Activated CD4-positive, alpha-beta T cell treated with anti-CD3 and anti-CD28 coated beads, Interleukin-10, Interleukin-2, amounts not matched to agents 100 ng/mL and 50 ng/mL, durations not matched to agents 16 hours and 8 hours (primary cell): ENCODE results near the gene HSPB7.
"Not testable (repeated sequence)": the region's sequence is repeated elsewhere in the genome, so short reads cannot be mapped to it uniquely, and the experiment has no call there.

ENCODE experiments used
- DNase-seq: peaks from one replicate; pipeline ENCODE4 v3.0.0-alpha.2; 2020

HSPB7 gene

DNA sequence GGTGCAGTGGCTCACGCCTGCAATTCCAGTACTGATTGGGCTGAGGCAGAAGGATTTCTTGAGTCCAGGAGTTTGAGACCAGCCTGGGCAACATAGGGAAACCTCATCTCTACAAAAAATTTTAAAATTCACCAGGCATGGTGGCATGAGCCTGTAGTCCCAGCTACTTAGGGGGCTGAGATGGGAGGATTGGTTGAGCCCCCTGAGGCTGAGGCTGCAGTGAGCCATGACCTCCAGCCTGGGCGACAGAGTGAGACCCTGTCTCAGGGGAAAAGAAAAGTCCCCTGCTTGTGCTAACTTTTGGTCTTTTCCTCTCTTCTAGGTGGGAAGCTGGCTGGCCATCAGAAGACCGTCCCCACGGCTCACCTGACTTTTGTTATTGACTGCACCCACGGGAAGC, 12.2 kb downstream of the HSPB7 start:
- DNase-seq = no peak

DNA sequence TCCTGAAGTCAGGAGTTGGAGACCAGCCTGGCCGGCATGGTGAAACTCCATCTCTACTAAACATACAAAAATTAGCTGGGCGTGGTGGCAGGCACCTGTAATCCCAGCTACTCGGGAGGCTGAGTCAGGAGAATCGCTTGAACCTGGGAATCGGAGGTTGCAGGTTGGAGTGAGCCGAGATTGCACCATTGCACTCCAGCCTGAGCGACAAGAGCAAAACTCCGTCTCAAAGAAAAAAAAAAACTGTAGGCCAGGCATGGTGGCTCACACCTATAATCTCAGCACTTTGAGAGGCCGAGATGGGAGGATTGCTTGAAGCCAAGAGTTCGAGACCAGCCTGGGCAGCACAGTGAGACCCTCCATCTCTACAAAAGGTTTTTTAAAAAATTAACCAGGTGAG, 16.6 kb downstream of the HSPB7 start:
- DNase-seq = not testable (repeated sequence)

DNA sequence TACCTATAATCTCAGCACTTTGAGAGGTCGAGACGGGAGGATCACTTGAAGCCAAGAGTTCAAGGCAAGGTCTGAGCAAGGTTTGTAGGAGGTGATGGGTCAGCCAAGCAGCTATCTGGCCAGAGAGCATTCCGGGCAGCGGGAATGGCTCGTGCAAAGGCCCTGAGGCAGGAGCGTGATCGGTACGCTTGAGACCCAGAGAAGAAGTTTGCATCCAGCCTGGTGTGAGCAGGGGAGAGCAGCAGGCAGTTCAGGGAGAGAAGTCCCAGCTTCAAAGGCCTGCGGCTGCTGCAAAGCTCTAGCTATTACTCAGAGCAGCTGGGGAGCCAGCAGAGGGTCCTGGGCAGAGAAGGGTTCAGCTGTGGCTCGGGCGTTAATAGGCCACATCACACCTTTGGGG, 18.9 kb downstream of the HSPB7 start:
- no peak for DNase-seq

DNA sequence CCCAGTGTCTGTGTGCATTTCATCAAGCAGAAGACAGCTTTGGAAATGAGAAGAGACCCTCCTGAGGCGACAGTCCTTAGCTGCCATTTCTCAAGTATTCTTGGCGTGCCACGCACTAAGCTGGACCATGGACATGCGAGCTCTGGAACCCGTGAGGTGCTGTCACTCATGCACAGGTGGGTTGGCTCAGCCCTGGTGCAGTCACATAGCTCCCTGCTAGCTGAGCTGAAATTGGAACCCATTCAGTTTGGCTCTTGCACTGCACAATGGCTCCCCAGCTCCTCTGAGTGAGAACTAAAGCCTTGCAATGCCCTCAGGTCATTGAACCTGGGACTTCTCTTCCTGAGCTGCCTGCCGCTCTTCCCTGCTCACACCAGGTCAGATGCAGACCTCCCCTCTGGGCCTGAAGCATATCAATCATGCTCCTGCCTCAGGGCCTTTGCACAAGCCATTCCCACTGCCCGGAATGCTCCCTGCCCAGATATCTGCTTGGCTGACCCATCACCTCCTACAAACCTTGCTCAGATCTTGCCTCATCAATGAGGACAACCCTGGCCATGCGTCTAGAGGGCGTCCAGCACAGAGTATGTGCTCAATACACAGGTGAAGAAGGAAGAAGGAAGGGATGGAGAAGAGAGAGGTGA, 20.1 kb downstream of the HSPB7 start:
- DNase-seq = no peak

DNA sequence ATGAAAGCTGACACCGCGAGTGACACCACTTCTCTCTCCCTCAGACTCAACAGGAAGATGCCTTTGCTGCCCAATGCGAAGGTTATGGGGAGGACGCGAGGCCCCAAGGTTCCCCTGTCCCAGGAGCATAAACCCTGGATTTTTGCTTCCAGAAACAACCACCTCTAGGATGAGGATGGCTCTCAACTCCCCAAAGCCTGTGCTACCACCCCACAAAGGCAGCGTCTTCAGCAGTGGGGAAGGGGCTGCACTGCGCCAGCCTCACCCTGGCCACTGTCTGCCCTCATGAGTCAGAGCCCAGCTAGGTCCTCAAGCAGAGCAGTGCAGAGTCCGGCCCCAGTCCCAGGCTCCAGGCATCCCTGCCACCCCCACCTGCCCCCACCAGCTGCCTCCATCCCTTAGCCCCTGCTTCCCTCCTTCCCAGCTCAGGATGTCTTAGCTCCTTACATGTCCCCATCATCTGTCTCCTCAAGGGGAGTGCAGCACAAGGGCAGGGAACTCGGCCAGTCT, 20.7 kb downstream of the HSPB7 start:
- no peak for DNase-seq

DNA sequence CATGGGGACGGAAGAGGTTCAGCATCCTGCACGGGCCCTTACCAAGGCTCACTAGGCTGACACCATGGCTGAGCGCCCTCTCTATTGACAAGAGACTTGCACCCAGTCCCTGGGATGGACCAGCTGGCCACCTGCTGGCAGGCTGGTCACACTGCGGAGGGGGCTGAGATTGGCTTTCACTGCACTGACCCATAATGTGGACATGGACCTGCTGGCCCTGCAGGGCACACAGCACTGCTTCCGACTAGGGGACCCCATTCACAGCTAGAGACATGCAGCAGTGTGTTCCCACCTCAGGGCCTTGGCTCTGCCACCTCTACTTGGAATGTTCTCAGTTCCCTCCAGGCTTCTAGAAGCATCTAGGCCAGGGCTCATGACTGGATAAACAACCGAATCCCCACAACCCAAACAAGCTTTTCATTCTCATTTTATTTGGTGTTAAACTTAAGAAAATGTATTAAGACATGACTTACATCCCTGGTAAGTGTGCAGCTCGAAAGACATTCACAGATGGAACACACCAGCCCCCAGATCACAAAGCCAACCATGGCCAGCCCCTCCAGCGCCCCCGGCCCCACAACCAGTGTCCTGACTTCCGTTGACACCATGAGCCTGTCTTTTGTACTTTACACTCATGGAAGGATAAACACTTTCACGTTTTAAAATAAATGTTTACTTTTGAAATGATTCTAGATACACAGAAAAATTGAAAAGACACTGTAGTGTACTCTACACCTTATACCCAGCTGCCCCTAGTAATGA, 23.1 kb downstream of the HSPB7 start:
- peak; percentile 55 for DNase-seq

DNA sequence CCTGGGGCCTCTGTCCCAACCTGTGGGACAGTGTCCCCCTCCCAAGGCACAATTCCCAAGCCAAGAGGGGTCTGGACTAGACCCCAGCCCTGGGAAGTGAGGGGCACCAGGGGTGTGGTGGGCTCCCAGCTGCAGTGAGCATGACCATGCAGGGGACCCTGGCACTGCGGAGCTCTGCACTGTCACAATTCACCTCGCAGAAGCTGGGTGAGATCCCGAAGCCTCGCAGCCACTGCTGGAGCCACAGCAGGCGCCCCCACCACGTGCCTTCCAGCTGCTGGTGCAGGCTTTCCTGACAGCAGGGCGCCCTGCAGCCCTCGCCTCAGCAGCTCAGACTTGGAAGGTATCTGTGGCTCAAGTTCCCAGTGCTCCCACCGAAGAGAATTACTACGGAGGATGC, 23.8 kb downstream of the HSPB7 start:
- DNase-seq = no peak

DNA sequence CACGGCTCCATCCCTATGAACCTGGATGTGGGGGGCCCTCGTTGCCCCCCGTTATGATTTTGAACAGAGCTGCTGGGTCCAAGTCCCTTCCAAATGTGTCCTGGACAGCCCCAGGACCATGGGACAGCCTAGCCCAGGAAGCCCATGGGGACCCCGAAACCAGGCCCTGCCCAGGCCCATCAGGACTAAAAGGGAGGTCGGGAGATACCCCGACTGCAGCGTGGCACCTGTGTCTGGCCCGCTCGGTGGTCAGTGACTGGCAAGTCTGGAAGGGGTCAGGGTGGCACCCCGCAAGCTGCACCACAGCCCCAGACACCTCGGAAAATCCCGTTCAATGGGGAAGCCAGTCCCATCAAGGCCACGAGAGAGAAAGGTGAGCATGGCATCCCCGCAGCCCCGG, 24.2 kb downstream of the HSPB7 start:
- no peak for DNase-seq

DNA sequence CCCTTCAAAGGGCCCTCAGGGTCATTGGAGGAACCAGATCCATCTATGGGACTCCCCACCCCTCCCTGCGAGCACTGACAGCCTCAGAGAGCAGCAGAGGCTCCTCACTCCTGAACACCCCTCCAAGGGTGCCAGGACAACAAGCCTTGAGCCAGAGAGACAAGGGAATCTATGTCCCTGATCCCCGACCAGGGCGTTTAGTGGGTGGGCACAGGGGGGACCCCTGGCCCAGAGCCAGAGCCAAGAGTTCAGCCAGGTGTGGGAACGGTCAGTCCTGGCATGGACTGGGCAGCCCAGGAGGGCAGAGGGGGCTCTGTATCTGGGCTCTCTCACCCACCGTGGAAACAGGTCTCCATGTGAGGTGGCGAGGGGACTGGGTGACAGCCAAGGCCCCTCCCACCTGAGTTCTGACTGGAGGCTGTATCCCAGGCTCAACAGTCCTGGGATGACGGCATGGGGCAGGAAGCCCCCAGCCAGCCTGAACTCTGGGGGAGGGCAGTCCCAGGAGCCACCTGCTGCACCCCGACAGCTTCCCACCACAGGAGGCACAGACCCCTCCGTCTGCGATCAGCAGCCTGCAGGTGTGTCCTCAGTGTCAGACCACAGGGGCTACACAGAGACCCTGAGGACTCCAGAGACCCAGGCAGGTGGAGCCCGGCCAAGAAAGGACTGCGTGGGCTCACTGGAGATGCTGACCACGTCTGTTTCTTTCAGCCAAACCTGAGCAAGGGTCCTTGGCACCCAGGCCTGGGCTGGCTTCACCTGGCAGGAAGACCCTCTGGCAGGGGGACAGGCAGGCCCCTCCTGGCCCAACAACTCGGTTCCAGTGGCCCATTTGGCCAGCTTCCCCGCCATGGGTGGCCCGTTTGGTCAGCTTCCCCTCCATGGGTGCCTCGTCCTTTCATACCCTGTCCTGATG, 25.0 kb downstream of the HSPB7 start:
- no peak for DNase-seq

DNA sequence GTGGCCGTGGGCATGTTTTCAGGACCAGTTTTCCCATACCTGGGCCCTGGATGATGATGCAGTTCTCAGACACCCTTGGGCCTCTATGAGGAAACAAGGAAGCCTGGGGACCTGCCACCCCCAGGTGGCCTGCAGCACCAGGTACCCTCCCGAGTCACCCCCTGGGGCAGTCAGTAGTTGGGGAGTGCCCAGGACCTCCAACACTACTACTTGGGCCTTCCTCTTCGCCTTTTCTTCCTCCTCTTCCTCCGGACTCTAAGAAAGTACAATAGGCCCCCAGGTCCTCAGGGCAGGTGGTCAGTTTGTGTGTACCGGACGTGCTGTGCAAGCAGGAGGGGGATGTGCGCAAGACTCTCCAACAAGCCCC, 25.7 kb downstream of the HSPB7 start:
- no peak for DNase-seq

DNA sequence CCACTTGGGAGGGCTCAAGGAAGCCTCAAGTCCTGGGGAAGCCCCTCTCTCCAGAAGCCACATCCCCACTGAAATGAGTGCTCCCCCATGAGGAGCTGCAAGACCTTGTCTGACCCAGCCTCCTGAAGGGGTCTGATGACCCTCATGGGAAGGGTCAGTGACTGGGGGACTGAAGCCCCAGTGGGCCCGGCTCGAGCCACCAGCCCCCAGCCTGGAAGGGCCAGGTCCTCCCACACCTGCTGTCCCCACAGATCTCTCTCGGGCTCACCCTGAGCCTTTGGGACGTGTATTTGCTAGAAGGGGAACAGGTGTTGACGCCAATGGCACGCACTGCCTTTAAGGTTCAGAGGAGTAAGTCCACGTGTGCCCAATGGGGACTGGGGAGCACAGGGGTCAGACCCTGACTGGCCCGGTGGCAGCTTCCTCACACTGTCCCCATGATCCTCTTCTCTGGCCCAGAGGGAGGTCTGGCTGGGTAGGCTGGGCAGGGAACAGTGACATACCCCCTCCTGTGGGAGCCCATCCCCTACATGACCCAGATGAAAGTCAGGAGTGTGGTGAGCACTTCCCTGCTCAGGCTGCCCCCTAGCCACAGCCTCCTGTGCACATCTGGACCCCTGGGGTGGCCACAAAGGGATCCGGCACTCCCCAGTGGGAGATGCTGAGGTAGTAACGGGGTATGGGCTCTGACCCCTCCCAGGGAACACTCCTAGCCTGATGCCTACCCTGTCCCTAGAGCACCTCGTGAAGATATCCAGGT, 26.2 kb downstream of the HSPB7 start:
- no peak for DNase-seq

DNA sequence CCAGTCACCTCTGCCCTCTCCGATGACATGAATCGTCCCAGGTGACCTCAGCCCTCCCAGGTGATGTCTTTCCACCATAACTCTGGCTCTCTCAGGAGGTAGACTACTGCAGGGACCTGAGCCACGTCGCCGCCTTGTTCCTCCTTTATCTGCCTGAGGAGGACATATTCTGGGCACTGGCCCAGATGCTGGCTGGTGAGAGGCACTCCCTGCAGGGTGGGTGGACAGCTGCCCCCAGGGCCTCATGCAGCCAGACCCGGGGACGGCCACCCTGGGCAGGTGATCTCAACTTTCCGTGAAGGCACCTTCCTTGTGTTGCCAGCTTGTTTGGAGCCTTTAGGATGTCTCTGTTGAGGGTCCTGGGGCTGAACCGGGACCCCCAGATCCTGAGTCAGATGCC, 28.1 kb downstream of the HSPB7 start:
- DNase-seq = no peak

DNA sequence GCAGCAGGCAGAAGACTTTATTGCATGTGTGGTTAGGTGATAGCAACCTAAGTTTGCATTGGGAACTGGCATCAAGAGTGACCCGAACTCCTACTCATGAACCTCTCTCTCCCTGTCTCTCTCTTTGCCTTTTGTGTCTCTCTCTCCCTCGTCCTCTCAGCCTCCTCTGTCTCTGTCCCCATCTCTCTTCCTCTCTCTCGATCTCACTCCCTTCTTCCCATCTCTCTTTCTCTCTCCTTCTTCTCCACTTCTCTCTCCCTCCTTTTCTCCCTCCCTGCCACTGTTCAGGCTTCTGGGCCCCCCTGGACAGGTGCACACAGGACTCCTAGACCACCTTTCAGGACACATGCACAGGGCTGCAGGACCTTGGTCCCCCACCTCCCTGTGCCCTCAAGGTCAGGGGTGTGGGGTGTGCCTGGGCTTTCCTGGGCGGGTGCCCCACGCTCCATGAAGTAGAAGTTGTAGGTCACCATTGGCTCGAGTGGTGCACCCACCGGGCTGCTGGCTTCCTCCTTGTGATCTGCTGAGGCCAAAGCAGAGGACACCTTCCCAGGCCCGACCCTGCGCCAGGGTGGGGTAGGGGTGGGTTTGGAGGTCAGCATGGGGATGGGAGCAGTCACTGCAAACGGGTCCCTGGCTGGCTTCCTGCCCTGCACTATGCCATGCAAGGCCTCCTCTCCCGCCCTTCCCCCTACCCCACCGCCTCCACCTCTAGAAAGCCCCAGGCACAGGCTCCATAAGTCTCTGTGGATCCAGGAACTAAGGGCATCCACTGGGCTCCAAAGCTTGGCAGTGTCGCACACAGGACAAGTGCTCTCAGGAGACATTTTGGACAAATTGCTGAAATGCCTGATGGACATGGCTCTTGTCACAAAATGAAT, 28.7 kb downstream of the HSPB7 start:
- no peak for DNase-seq

DNA sequence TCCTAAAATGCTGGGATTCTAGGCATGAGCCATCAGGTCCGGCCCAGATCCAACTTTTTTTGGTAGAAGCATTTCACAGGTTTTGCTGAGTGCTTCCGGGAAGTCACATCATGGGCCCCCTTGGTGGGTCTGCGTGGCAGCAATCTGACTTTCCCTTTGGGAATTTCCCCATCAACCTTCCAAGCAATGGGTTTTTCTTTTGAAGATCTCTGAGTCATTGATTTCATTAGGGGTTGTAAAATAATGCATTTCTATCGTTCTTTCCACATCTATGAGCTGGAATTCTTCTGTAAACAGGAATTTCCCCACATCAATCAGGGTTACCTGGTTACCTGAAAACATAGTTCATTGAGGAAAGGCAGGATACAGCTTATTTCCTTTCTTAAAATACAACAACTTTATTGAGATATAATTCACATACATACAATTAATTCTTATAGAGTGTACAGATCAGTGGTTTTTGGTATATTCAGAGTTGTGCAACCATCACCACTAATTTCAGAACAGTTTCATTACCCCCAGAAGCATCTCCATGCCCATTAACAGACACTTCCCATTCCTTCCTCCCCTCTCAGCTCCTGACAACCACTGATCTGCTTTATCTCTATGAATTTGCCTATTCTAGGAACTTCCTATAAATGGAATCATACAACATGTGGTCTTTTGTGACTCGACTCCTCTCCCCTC, 32.1 kb downstream of the HSPB7 start:
- DNase-seq = no peak

DNA sequence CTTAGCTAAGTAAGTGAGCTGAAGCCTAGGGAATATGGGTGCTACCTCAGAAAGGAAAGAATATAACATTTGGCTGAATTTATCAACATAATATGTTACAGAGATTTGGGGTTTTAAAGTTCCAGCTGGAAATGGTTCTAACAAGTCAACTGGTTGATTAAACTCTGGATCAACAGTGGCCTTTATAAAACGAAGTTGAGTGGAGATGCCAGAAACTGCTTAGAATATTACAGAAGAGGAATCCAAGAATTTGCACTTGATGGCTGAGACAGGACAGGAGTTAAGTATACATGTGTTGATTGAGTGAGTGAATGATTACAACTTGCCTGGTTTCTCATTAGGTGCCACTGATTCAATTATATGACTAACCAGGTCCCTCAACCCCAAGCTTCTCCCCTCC, 34.6 kb downstream of the HSPB7 start:
- DNase-seq = no peak

DNA sequence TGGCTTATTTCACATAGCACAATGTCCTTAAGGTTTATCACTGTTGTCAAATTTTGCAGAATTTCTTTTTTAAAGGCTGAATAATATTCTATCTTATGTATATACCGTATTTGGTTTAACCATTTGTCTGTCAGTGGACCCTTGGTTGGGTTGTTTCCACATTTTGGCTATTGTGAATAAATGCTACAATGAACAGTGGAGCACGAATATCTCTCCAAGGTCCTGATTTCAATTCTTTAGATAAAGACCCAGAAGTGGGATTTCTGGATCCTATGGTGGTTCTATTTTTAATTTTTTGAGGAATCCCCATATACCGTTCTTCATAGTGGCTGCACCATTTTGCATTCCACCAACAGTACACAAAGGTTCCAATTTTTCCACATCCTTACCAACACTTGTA, 36.2 kb downstream of the HSPB7 start:
- no peak for DNase-seq

DNA sequence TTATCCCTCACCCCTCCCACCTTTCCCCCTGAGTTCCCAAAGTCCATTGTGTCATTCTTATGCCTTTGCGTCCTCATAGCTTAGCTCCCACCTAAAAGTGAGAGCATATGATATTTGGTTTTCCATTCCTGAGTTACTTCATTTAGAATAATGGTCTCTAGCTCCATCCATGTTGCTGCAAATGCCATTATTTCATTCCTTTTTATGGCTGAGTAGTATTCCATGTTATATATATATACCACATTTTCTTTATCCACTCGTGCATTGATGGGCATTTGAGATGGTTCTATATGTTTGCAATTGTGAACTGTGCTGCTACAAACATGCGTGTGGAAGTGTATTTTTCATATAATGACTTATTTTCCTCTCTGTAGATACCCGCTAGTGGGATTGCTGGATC, 39.9 kb downstream of the HSPB7 start:
- DNase-seq = not testable (repeated sequence)

DNA sequence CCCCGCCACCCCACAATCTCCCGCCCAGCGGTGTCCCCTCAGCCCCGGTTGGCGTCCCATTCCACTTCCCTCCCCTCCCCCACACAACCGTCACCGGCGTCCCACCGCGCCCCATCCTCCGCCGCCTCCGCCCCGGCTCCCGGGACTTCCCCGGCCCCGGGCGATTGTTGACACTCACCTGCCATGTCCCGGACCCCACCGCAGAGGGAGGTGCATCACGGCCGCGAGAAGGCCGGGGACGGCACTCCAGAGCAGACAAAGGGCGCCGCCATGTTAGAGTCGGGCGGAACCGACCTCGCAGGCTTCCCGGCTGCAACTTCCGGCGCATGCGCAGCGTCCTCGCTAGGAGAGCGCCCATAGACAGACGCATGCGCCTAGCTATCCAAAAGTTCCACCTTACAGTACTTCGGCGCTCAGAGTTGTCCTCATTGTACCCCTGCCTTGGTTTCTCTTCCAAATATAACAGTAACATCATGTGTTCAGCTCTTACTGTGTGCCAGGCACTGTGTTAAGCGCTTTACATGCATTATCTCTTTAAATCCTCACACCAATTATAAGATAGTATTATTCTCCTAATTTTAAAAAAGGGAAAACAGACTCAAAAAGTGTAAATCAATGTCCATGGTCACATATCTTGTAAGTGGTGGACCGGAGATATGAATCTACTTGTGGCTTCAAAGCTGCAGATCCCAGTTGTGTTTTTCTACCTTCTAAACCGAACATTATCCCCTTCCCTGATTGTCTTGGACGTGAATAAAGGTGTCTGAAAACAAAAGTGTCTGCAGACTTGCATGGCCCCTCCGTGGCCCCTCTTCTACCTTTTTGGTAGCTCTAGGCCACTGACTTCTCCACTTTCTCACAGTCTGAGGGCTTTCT, 41.8 kb downstream of the HSPB7 start, which contains the start of gene ZBTB17:
Gene ZBTB17, minus strand, starts transcription at position 297 of the 876 bp plus-strand sequence. CDS start 27,606 bp downstream, outside the sequence.
- DNase-seq = peak; percentile 97

DNA sequence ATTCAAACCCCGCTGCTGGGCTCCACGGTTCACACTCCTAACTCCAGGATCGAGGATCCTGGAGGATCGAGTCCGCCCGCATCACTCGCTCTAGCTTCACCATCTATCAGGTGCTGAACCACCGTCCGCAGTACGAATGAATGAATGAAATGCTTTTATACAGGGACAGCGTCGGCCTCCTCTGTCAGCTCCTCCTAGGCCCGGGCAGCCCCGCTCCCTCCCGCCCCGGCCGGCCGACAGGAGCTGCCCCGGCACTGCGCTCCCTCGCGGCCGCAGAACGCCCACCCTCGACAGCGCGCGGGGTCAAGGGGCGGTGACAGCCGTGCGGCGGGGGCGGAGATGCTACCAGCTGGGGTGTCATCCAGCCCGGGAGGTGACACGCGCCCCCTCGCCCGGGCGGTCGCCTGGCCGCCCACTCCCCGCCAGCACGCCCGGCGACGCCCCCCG, 42.5 kb downstream of the HSPB7 start:
- peak; percentile 83 for DNase-seq

DNA sequence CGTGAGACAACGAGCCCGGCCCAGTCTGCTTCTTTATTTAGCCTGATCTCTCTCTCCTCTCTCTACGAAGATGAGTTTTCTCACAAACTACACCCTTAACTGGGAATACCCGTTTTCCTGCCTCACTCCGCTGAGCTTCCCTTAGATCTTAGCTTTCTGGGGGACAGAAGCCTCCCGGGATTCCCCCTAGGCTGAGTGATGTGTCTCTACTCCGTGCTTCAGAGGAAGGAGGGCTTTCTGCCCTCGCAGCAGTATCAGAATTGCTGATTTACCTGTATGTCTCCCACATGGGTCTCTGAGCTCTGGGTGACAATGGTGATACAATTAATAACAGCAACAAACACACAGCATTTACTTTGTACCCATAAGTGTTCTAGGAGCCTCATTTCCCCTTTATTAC, 43.0 kb downstream of the HSPB7 start:
- DNase-seq = peak; percentile 50
